IMR-90 (cell line): Measurements from ENCODE around the gene SEC14L6. TPM values are rescaled to one million over a fixed set of nuclear protein-coding genes. Genes with fewer than 3 reads are reported as not detected.

ENCODE experiments used
- ATAC-seq: fragments of 200-7000 bp; cut with Tn5 transposase; 2 replicates; pipeline ENCODE4 v1.9.1; 2020; ENCODE audit warnings: low read depth, mild to moderate bottlenecking, moderate library complexity
- BruUV-seq: library from RNA; stranded (reverse); fragments of 400-500 nt; replicated peaks from 2 replicates; lab custom pipeline; 2021; lab: Mats Ljungman, UMichigan
- CTCF ChIA-PET: fragments of 300-600 bp; formaldehyde crosslinking; extraction: SDS; loops from one replicate; lab custom pipeline; 2021; ENCODE audit warnings: antibody characterized with exemption; lab: Yijun Ruan, JAX
- POLR2A ChIA-PET: fragments of 300-600 bp; sonication (Branson Sonifier 250); formaldehyde crosslinking; loops from one replicate; lab custom pipeline; 2022; ENCODE audit warnings: antibody characterized with exemption; ENCODE audit not compliant: unreplicated experiment; lab: Charles Lee
- DNase-seq: peaks from one replicate; pipeline ENCODE4 v3.0.0; 2013
- H2AFZ ChIP-seq: replicated peaks from 2 replicates; pipeline ENCODE3; 2013; ENCODE audit warnings: low read length, mild to moderate bottlenecking; ENCODE audit not compliant: poor library complexity
- H2AK5ac ChIP-seq: 2 replicates; pipeline ENCODE4 v1.6.1; 2013; ENCODE audit warnings: low read depth, low read length, inconsistent platforms
- H2AK9ac ChIP-seq: replicated peaks from 2 replicates; pipeline ENCODE3; 2013; ENCODE audit warnings: mild to moderate bottlenecking, low read depth, low read length, moderate library complexity; ENCODE audit not compliant: poor library complexity
- H2BK120ac ChIP-seq: 2 replicates; pipeline ENCODE4 v1.6.1; 2013; ENCODE audit warnings: low read depth, low read length, inconsistent platforms
- H2BK15ac ChIP-seq: 3 replicates; pipeline ENCODE4 v1.6.1; 2013; ENCODE audit warnings: low read depth, low read length, inconsistent platforms
- H2BK20ac ChIP-seq: 2 replicates; pipeline ENCODE4 v1.6.1; 2013; ENCODE audit warnings: low read depth, mild to moderate bottlenecking, inconsistent platforms, low read length, moderate library complexity
- H2BK5ac ChIP-seq: 2 replicates; pipeline ENCODE4 v1.6.1; 2013; ENCODE audit warnings: mild to moderate bottlenecking, low read depth, low read length, inconsistent platforms; ENCODE audit not compliant: poor library complexity, severe bottlenecking
- H3K14ac ChIP-seq: replicated peaks from 2 replicates; pipeline ENCODE4 v1.6.1; 2013; ENCODE audit warnings: low read depth, low read length, inconsistent platforms
- H3K18ac ChIP-seq: 2 replicates; pipeline ENCODE4 v1.6.1; 2013; ENCODE audit warnings: low read depth, low read length, control low read depth
- H3K23ac ChIP-seq: 2 replicates; pipeline ENCODE4 v1.6.1; 2013; ENCODE audit warnings: low read depth, low read length, inconsistent platforms
- H3K27ac ChIP-seq: 2 replicates; pipeline ENCODE4 v1.5.1; 2013; ENCODE audit warnings: mild to moderate bottlenecking, control low read depth, low read length; ENCODE audit not compliant: insufficient read depth
- H3K27me3 ChIP-seq: 2 replicates; pipeline ENCODE4 v1.6.1; 2013; ENCODE audit warnings: low read length; ENCODE audit not compliant: control insufficient read depth, insufficient read depth
- H3K36me3 ChIP-seq: 2 replicates; pipeline ENCODE4 v1.6.1; 2013; ENCODE audit warnings: low read length, mixed read lengths; ENCODE audit not compliant: control insufficient read depth, insufficient read depth
- H3K4ac ChIP-seq: 2 replicates; pipeline ENCODE4 v1.6.1; 2013; ENCODE audit warnings: low read depth, low read length, inconsistent platforms
- H3K4me1 ChIP-seq: 2 replicates; pipeline ENCODE4 v1.6.1; 2013; ENCODE audit warnings: low read length, mixed read lengths; ENCODE audit not compliant: control insufficient read depth, insufficient read depth
- H3K4me2 ChIP-seq: 2 replicates; pipeline ENCODE4 v1.6.1; 2013; ENCODE audit warnings: low read depth, mild to moderate bottlenecking, control low read depth, low read length, moderate library complexity
- H3K4me3 ChIP-seq: 2 replicates; pipeline ENCODE4 v1.5.1; 2013; ENCODE audit warnings: low read depth, mild to moderate bottlenecking, control low read depth, low read length, moderate library complexity; ENCODE audit not compliant: insufficient read depth
- H3K56ac ChIP-seq: 2 replicates; pipeline ENCODE4 v1.6.1; 2013; ENCODE audit warnings: low read length, inconsistent platforms; ENCODE audit not compliant: insufficient read depth; ENCODE audit errors: extremely low read depth
- H3K79me1 ChIP-seq, 2 experiments: 2 replicates each; pipeline ENCODE4 v1.6.1; 2013; ENCODE audit warnings: low read length in 2 of 2, inconsistent platforms in 1 of 2, low read depth in 1 of 2
- H3K9ac ChIP-seq: 2 replicates; pipeline ENCODE4 v1.6.1; 2013; ENCODE audit warnings: low read depth, low read length, control low read depth
- H3K9me1 ChIP-seq: 2 replicates; pipeline ENCODE4 v1.6.1; 2013; ENCODE audit warnings: low read length, inconsistent platforms; ENCODE audit not compliant: insufficient read depth
- H3K9me3 ChIP-seq: 2 replicates; pipeline ENCODE4 v1.6.1; 2013; ENCODE audit warnings: low read length; ENCODE audit not compliant: control insufficient read depth, insufficient read depth
- H4K20me1 ChIP-seq: 2 replicates; pipeline ENCODE4 v1.6.1; 2013; ENCODE audit warnings: low read length, inconsistent platforms; ENCODE audit not compliant: insufficient read depth
- H4K5ac ChIP-seq: 2 replicates; pipeline ENCODE4 v1.6.1; 2013; ENCODE audit warnings: mild to moderate bottlenecking, low read depth, low read length, control low read depth
- H4K8ac ChIP-seq, 2 experiments: 2 replicates each; pipeline ENCODE4 v1.6.1; 2013; ENCODE audit warnings: low read depth in 2 of 2, low read length in 2 of 2, control low read depth in 1 of 2, inconsistent platforms in 1 of 2
- H4K91ac ChIP-seq: 2 replicates; pipeline ENCODE4 v1.6.1; 2013; ENCODE audit warnings: low read depth, low read length, inconsistent platforms; ENCODE audit not compliant: insufficient read depth
- CEBPB ChIP-seq: IDR thresholded peaks from 2 replicates; pipeline ENCODE4 v1.6.1; 2012; ENCODE audit warnings: low read depth, low read length, improper control_type of control experiment
- CHD1 ChIP-seq: IDR thresholded peaks from 2 replicates; pipeline ENCODE4 v1.6.1; 2012; ENCODE audit warnings: low read depth, low read length, improper control_type of control experiment
- POLR2A ChIP-seq: IDR thresholded peaks from 2 replicates; pipeline ENCODE4 v1.6.1; 2012; ENCODE audit warnings: mild to moderate bottlenecking, low read depth, low read length
- RAD21 ChIP-seq: IDR thresholded peaks from 2 replicates; pipeline ENCODE4 v1.6.1; 2012; ENCODE audit warnings: low read length, improper control_type of control experiment
- RFX5 ChIP-seq: IDR thresholded peaks from 2 replicates; pipeline ENCODE4 v1.8.0; 2012; ENCODE audit warnings: low read depth, mild to moderate bottlenecking, low read length, moderate library complexity
- SMC3 ChIP-seq: fragments of 150-350 bp; IDR thresholded peaks from 2 replicates; pipeline ENCODE4 v1.6.1; 2016; ENCODE audit warnings: low read depth, mild to moderate bottlenecking, antibody characterized with exemption, low read length, moderate library complexity
- WGBS, 2 experiments: methylation state at CpG; one replicate each; pipeline versions ENCODE4 v1.1.5 to v1.1.7; 2013; ENCODE audit warnings: missing lambda C conversion rate in 2 of 2; ENCODE audit not compliant: insufficient read length in 1 of 2; ENCODE audit errors: extremely low coverage in 2 of 2; 5-methylcytosine and 5-hydroxymethylcytosine counted together
- dilution Hi-C: fragments of 300-500 bp; cut with HindIII; formaldehyde crosslinking; loops from one replicate; pipeline ENCODE4 v1.14.3; 2018; ENCODE audit warnings: low sequenced_read_pairs; ENCODE audit not compliant: unreplicated experiment
- in situ Hi-C: fragments of 300-500 bp; cut with MboI; formaldehyde crosslinking; loops from 3 replicates; pipeline ENCODE4 v1.14.3; 2019; ENCODE audit warnings: low sequenced_read_pairs, inconsistent platforms, mixed read lengths
- intact Hi-C: fragments of 100-400 bp; cut with micrococcal nuclease; formaldehyde crosslinking; loops from 2 replicates; pipeline ENCODE4 v1.10.0; 2022
- polyA plus RNA-seq, 3 experiments: library from polyadenylated mRNA; depleted of rRNA; stranded (reverse); fragments of >200 nt; gene quantifications; 2 replicates each; pipeline ENCODE4 v1.2.3, GENCODE V29; 2012; ENCODE audit warnings: low replicate concordance in 1 of 3
- total RNA-seq: library from RNA; depleted of rRNA; stranded (reverse); fragments of >200 nt; gene quantifications from 2 replicates; pipeline ENCODE4 v1.2.3, GENCODE V29; 2012

The SEC14L6 gene
- total and polyA plus RNA-seq, 2 of the 4 experiments (the other 2 are of a cell fraction): 0.09 TPM; not detected in 1

GRCh38 chr22:30557243-30557642 is 10.7 kb upstream of the SEC14L6 start:
- no peak overlapping the region for H3K23ac ChIP-seq
- H2BK120ac ChIP-seq: no peak overlapping the region
- no peak overlapping the region for H4K5ac ChIP-seq
- H2AK5ac ChIP-seq: no peak overlapping the region
- no peaks in the 10 kb centered on the region for H3K9me1 ChIP-seq
- no peak overlapping the region for H3K4me2 ChIP-seq
- ATAC-seq: no peak
- POLR2A ChIA-PET: no interaction called here
- DNase-seq: no peak
- TF ChIP-seq SMC3 (no peak), CHD1 (no peak), RAD21 (no peak), POLR2A (no peak), CEBPB (no peak), RFX5 (no peak)
- H3K4ac ChIP-seq: no peak overlapping the region
- H2BK5ac ChIP-seq: no peak overlapping the region
- no peak overlapping the region for H4K8ac ChIP-seq
- H2BK20ac ChIP-seq: no peak overlapping the region
- peaks cover 14% of the 10 kb centered on the region; the same call in 1 of the 2 replicates for H3K27me3 ChIP-seq
- no peaks in the 10 kb centered on the region for H3K4me1 ChIP-seq
- H3K9me3 ChIP-seq: no peaks in the 10 kb centered on the region
- H3K56ac ChIP-seq: no peak overlapping the region
- H4K20me1 ChIP-seq: no peaks in the 10 kb centered on the region
- in situ Hi-C loops (no loop called here), dilution Hi-C loops (no loop called here), intact Hi-C loops (no loop called here)
- no CpG with 5 or more reads among the region's 8 CpGs for WGBS, 2 experiments
- H4K91ac ChIP-seq: no peak overlapping the region
- no peak overlapping the region for H3K4me3 ChIP-seq
- no peak overlapping the region for H3K18ac ChIP-seq
- no peaks in the 10 kb centered on the region for H3K36me3 ChIP-seq
- H3K27ac ChIP-seq: no peak overlapping the region
- no peak overlapping the region for H2AK9ac ChIP-seq
- H2BK15ac ChIP-seq: no peak overlapping the region
- BruUV-seq: no TSS peak
- H3K14ac ChIP-seq: no peak overlapping the region
- no peak overlapping the region for H2AFZ ChIP-seq
- no peaks in the 10 kb centered on the region for H3K79me1 ChIP-seq
- CTCF ChIA-PET: no interaction called here
- no peak overlapping the region for H3K9ac ChIP-seq
